Activated CD8-positive, alpha-beta memory T cell treated with anti-CD3 and anti-CD28 coated beads, Interleukin-2, amount 50 U/mL, for 1 hour (primary cell): ENCODE measurements around the gene GSK3B.
"Not testable (repeated sequence)": the region's sequence is repeated elsewhere in the genome, so short reads cannot be mapped to it uniquely, and the experiment has no call there.

Experiments
- DNase-seq: peaks from one replicate; pipeline ENCODE4 v3.0.0-alpha.2; 2020; ENCODE audit errors: extremely low read depth

Gene GSK3B

GRCh38 chr3:120053647-120054046, 40.6 kb downstream of the GSK3B start:
- DNase-seq: not testable (repeated sequence)

- no peak for DNase-seq
Measured at GRCh38 chr3:120052677-120053076, 41.6 kb downstream of the GSK3B start.

- no peak for DNase-seq
Measured at GRCh38 chr3:120052225-120052624, 42.0 kb downstream of the GSK3B start.

GRCh38 chr3:120051570-120051969, 42.7 kb downstream of the GSK3B start:
- DNase-seq: not testable (repeated sequence)

GRCh38 chr3:120049881-120050539, 44.2 kb downstream of the GSK3B start:
- no peak for DNase-seq

GRCh38 chr3:120049072-120049471, 45.2 kb downstream of the GSK3B start:
- no peak for DNase-seq

- no peak for DNase-seq
Measured at GRCh38 chr3:120048355-120049041, 45.7 kb downstream of the GSK3B start.

GRCh38 chr3:120047686-120048085, 46.6 kb downstream of the GSK3B start:
- no peak for DNase-seq

- no peak for DNase-seq
Measured at GRCh38 chr3:120040813-120041377, 53.4 kb downstream of the GSK3B start.

GRCh38 chr3:120039642-120040610, 54.3 kb downstream of the GSK3B start:
- DNase-seq: no peak

- no peak for DNase-seq
Measured at GRCh38 chr3:120033596-120033995, 60.7 kb downstream of the GSK3B start.

- DNase-seq: no peak
Measured at GRCh38 chr3:120031561-120031960, 62.7 kb downstream of the GSK3B start.

- no peak for DNase-seq
Measured at GRCh38 chr3:120029749-120030148, 64.5 kb downstream of the GSK3B start.

GRCh38 chr3:120028271-120029047, 65.8 kb downstream of the GSK3B start:
- no peak for DNase-seq

- DNase-seq: no peak
Measured at GRCh38 chr3:120027226-120027625, 67.0 kb downstream of the GSK3B start.

GRCh38 chr3:120025520-120025919, 68.7 kb downstream of the GSK3B start:
- no peak for DNase-seq

- DNase-seq: no peak
Measured at GRCh38 chr3:120024103-120024502, 70.1 kb downstream of the GSK3B start.

- DNase-seq: no peak
Measured at GRCh38 chr3:120022729-120023128, 71.5 kb downstream of the GSK3B start.

GRCh38 chr3:120021523-120021922, 72.7 kb downstream of the GSK3B start:
- no peak for DNase-seq

- no peak for DNase-seq
Measured at GRCh38 chr3:120018299-120018698, 75.9 kb downstream of the GSK3B start.

- DNase-seq: no peak
Measured at GRCh38 chr3:120017692-120018091, 76.6 kb downstream of the GSK3B start.
